Amygdala (tissue), 56 donors: ENCODE data around the gene CC2D1A.
"Not testable (repeated sequence)": the region's sequence is repeated elsewhere in the genome, so short reads cannot be mapped to it uniquely, and the experiment has no call there.

Experiments
- DNase-seq, 56 donors: peaks; one replicate each; lab custom pipeline; 2025; lab: John Stamatoyannopoulos, UW

Gene CC2D1A

DNA sequence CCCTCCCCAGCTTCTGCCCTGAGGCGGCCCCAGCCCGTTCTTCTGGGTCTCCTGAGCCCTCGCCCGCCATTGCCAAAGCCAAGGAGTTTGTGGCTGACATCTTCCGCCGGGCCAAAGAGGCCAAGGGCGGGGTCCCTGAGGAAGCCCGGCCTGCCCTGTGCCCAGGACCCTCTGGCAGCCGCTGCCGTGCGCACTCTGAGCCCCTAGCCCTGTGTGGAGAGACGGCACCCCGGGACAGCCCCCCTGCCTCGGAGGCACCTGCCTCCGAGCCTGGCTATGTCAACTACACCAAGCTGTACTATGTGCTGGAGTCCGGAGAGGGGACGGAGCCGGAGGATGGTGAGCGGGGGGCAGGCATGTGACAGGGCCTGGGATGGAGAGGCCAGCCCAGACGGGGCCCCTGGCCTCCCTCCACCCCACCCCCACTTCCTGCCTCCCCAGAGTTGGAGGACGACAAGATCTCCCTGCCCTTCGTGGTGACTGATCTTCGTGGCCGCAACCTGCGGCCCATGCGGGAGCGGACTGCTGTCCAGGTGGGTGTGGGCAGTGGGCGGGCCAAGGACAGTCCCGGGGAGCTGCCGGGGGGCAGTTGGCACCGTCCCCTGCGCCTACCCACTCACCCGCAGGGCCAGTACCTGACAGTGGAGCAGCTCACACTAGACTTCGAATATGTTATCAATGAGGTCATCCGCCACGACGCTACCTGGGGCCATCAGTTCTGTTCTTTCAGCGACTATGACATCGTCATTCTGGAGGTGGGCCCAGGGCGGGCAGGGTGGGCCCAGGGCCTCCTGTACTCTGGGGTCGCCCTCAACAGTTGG is 53.4 kb downstream of the CC2D1A start:
- DNase-seq: no peak

DNA sequence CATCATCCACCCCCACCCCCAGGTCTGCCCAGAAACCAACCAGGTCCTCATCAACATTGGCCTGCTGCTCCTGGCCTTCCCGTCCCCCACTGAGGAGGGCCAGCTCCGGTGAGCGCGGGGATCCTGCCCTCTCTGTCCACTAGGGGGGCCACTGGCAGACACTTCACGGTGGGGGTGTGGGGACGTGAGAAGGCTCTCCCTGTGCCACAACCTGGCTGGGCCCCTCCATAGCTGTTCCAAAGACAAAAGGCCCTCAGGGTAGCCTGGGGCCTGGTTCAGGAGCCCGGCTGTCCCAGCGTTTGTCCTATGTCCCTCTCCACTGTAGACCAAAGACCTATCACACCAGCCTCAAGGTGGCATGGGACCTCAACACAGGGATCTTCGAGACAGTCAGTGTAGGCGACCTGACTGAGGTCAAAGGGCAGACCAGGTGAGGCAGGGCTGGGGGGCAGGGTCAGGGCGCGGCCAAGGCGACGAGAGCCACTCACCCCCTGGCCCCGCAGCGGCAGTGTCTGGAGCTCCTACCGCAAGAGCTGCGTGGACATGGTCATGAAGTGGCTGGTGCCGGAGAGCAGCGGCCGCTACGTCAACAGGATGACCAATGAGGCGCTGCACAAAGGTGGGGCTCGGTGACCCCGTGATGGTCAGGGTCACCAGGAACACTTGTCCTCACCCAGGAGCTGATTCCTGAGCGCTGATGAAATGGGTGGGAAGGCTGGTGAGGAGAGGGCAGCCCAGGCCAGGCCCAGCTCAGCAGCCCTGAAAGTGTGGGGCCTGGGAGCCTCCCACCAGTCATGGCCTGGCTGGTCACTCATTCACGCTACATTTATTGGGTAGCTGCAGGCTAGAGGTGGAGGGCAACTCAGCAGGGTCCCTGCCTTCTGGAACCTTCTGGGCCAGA is 54.2 kb downstream of the CC2D1A start:
- DNase-seq: peak in 1 of 56 donors; percentile 18

GRCh38 chr19:13960863-13961784 is 55.1 kb downstream of the CC2D1A start:
- DNase-seq: no peak

DNA sequence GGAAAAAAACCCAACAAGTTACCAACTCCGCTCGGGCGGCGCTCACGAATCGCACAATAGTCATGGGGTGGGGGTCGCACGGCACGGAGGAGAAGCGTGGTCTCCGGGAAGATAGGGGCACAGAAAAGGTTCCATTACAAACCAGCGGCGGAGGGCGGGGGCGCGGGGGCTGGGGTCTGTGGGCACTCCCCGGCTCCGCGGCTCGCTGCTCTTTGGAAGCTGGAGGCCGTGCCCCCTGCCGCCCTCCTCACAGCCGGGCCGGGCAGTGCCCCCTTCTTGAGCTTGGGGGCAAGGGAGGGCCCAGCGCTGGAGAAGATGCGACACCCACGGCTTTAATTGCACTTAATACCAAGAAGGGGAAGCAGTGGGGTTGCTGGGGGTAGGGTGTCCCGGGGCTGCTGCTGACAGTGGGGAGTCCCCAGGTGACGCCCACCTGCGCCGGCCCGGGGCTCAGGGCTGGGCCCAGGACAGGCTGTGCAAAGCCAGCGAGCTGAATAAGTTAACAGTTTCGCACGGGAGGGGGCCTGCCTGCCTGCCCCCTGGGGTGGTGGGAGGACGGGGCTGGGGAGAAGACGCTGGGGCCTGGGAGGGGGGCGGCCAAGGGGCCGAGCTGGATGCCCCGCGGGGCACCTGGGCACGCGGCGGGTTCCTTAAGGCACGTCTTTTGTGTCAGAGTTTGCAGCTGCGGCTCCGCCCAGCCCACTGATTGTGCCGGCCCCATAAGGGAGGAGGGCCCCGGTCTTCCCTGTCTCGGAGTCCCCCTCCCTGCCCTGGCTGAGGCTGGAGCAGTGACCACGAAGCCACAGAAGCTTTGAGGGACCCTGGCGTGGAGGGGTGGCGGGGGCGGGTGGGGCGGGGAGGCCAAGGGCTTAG is 56.1 kb downstream of the CC2D1A start:
- DNase-seq: no peak

DNA sequence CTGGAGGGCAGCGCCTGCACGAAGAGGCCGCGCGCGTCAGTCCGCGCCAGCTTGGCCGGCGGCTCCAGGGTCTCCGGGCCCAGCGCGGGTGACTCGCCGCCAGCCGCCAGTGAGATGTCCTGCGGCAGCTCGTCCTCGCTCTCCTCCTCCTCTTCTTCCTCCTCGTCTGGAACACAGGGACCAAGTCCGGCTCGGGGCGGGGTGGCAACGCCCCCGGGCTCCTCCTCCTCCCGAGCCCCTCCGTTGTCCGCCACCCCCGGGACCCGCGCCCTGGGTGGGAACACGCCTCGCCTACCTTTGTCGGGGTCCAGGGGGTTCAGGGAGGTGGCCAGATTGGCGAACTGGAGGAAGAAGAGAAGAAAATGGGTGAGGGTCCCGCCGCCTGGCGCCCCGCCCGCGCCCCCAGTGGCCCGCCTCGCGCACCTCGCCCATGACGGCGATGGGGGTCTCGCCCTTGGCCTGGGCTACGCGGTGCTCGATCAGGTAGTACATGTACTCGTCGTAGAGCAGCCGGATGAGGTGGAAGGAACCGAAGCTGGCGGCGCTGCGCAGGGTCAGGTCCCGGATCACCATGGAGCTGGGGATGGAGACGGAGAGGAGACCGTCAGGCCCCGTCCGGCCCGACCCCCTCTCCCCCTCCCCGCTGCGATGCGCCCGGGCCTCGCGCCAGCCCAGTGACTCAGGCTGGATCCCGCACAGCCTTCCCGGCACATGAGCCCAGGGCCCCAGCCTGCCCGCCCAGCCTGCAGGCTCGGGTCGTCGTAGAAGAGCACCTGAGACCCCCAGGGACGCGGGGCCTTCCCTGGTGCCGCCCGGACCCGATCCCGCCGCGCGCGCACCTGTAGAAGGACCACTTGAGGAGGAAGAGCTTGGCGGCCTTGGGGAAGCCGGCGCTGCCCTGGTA is 57.0 kb downstream of the CC2D1A start:
- no peak for DNase-seq

- no peak for DNase-seq
Observed at GRCh38 chr19:13963603-13964105, 57.7 kb downstream of the CC2D1A start.

DNA sequence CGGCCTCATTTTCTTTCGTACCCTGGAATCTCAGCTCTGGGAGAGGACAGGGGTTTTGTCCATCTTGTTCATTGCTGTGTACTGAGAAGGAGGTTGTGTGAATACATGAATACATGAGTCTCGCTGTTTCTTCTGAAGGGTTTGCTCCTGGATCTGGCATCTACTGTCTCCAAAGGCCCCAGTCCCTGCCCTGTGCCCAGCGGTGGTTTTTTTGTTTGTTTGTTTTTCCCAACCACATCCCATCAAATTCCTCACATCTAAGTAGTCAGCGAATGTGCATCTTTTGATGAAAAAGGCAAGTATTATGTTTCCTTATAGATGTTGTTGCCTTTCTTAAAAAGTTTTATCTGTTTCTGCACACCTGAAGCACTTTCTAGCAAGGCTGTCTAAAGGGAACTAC is 58.8 kb downstream of the CC2D1A start:
- no peak for DNase-seq

DNA sequence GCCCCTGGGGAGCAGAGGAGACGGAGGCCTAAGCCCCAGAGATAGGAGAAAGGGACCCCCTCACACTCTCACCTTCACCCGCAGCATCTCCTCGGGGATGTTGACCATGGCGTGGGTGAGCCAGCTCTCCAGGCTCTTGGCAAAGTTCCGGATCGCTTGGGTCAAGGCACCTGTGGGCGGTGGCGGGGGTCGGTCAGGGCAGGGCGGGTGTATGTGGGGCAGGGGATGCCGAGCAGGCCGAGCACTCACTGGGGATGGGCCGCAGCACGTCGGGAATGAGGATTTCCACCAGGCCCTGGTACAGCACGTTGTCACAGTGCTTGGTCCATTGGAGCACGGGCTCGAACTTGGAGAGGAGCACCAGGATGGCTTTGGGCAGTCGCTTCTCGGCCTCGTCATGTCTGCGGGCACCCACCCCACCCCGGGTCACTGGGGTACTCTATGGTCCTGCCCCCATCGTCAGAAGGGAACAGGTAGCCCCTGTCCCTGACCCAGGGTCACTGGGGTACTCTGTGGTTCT is 59.4 kb downstream of the CC2D1A start:
- DNase-seq: no peak

GRCh38 chr19:13965926-13966683 is 60.1 kb downstream of the CC2D1A start:
- no peak for DNase-seq

GRCh38 chr19:13966684-13967128 is 60.7 kb downstream of the CC2D1A start:
- no peak for DNase-seq

DNA sequence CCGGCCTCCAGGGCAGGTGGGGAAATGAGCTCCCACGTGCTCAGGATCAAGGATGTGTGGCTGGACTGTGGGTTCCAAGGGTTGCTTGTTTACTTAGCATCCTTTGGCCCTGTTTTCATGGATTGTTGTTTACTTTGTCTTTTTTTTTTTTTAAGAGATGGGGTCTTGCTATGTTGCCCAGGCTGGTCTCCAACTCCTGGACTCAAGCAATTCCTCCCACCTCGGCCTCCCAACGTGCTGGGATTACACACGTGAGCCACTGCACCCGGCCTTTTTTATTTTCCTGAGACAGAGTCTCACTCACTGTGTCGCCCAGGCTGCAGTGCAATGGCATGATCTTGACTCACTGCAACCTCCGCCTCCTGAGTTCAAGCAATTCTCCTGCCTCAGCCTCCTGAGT is 61.2 kb downstream of the CC2D1A start:
- DNase-seq: not testable (repeated sequence)

DNA sequence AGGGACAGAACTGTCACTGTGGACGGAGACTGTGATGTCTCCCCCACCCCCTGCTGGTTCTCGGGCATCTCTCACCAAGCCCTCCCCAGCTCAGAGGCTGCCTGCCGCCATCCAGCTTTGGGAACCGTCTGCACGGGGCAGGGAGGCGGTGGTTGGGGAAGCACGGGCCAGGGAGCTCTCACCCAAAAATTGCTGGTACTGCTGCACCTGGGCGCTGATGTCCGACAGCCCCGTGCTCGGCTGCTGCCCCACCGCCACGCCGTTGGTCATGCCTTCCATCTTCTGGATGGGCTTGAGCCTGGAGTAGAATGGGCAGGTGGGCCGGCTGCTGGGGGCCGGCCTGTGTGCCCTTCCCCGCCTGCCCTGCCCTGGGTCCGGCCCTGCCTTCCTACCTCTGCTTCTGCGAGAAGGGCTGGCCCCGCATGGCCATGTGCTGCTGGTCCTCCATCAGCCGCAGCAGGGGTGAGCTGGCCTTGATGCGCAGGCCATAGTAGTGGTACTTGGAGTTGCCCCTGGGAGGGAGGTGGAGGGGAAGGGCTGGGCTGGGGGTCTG is 62.5 kb downstream of the CC2D1A start:
- DNase-seq: no peak

DNA sequence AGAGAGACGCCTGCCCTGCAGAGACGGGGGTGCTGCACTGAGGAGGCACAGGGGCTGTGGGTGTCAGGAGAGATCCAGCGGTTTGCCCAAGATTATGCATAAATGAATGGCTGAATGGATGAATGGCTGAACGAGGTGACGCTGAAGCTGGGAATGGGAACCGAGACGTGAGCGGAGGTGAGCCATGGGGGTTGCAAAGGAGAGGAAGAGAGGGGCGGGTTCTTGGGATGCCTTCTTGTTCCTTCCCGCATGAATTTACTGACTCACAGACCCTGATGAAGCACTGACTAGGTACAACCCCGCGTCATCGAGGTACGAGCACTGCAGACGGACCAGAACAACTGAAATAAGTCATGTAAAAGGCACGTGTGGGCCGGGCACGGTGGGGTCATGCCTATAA is 63.0 kb downstream of the CC2D1A start:
- DNase-seq: no peak

GRCh38 chr19:13969897-13970296 is 63.9 kb downstream of the CC2D1A start:
- no peak for DNase-seq

DNA sequence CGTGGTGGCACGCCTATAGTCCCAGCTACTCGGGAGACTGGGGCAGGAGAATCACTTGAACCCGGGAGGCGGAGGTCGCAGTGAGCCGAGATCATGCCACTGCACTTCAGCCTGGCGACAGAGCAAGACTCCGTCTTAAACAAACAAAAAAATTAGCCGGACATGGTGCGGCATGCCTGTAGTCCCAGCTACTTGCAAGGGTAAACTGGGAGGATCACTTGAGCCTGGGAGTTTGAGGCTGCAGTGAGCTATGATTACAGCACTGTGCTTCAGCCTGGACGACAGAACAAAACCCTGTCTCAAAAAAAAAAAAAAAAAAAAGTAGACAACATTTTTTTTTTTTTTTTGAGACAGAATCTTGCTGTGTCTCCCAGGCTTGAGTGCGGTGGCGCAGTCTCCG is 65.9 kb downstream of the CC2D1A start:
- DNase-seq: not testable (repeated sequence)

GRCh38 chr19:13972368-13973155 is 66.6 kb downstream of the CC2D1A start:
- DNase-seq: no peak
